Body of pancreas (tissue), 4 donors: Measurements from ENCODE around the gene JOSD1.

Experiments
- CTCF ChIP-seq, 7 experiments: fragments of 450-650 bp in 4 of 7; fragments of 200-600 bp in 3 of 7; sonication (generic) in 3 of 7; IDR thresholded peaks; one replicate each; pipeline ENCODE4 v1.5.1; 2016 to 2019; ENCODE audit warnings: antibody characterized with exemption in 7 of 7
- POLR2A ChIP-seq, 3 donors: fragments of 450-650 bp; IDR thresholded peaks; one replicate each; pipeline ENCODE4 v1.6.1; 2016; ENCODE audit warnings: antibody characterized with exemption in 3 of 3, mild to moderate bottlenecking in 2 of 3

DNA sequence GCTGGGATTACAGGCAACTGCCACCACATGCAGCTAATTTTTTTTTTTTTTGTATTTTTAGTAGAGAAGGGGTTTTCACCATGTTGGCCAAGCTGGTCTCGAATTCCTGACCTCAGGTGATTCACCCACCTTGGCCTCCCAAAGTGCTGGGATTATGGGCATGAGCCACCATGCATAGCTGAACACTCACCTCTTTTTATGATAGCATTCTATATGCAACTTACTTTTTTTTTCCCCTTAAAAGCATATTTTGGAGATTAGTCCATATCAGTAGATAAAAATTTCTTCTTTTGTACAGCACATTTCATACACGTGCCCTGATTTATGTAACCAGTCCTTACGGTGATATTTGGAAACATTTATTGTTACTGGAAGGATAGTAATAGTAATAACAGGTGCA, 19.6 kb upstream of the JOSD1 start:
- no peak for TF ChIP-seq POLR2A (IDR thresholded peaks at IDR 0.05)
- no peak for TF ChIP-seq CTCF (IDR thresholded peaks at IDR 0.05)
